Skeletal muscle cell (primary cell): ENCODE data around the gene COTL1.

ENCODE experiments used
- DNase-seq: peaks from one replicate; pipeline ENCODE4 v3.0.0-alpha.2; 2010; ENCODE audit warnings: low read depth
- H3K4me3 ChIP-seq: 2 replicates; pipeline ENCODE4 v1.5.1; 2011; ENCODE audit warnings: low read depth, mild to moderate bottlenecking, control low read depth, low read length, moderate library complexity

The COTL1 gene

DNA sequence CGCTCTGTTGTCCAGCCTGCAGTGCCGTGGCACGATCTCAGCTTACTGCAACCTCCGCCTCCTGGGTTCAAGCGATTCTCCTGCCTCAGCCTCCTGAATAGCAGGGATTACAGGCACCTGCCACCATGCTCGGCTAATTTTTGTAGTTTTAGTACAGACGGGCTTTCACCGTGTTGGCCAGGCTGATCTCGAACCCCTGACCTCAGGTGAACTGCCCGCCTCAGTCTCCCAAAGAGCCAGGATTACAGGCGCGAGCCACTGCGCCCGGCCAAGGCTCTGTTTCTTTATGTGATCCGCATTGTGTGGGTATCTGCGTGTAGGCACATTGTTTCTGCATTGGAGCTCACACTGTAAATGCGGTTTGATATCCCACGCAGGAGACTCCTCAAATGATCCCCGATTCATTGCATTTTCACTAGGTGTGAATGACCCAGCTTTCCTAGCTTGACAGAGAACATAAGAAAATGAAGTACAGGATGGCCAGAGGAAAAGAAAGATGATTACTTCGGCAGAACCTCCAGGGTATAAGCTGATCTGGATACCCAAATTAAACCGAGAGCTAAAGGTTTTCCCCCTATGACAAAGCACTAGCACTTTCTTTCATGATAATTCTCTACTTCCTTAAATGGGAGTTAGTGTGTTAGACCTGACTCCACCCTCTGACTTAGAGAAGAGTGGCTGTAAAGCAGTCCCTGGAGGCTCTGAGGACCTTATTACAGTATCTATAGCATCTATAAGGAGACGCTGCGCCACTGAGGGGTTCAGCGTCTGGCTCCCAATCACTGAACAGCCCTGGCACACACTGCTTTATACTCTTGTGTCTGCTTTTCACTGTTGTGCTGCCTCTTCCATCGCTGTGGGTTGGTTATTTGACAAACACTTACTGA lies 17.3 kb downstream of the COTL1 start:
- DNase-seq: no peak
- no peak overlapping the region for H3K4me3 ChIP-seq

DNA sequence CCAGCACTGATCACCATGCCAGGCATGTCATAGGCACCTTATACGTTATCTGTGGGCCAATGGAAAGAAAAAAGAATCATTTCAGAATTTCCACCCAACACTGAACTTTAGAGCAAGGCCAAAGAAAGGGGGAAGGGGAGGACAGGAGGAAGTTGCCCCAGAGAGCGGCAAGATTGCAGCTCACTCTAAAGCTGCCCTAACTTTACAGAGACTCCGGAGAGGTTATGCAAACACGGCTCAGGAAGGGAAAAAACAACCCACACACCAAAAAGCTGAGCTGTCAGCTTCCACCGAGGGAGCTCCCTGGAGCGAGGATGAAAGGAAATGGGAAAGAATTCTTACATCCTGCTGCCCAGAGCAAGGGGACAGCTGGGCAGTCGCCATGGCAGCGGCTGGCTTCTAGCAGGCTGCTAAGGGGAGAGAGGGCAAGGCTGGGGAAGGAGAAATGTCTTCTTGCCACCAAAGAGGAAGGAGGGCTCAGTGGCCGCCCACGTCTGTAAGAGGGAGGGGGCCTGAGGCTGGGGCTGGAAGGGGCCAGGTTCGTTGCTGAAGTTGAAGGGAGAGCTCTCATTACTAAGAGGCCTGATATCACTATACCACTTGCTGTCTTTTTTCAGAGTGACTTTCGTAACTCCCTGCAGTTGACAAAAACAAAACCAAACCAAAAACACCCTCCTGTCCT lies 18.2 kb downstream of the COTL1 start:
- H3K4me3 ChIP-seq: peak overlapping the region; percentile 12
- DNase-seq: peak; percentile 68

DNA sequence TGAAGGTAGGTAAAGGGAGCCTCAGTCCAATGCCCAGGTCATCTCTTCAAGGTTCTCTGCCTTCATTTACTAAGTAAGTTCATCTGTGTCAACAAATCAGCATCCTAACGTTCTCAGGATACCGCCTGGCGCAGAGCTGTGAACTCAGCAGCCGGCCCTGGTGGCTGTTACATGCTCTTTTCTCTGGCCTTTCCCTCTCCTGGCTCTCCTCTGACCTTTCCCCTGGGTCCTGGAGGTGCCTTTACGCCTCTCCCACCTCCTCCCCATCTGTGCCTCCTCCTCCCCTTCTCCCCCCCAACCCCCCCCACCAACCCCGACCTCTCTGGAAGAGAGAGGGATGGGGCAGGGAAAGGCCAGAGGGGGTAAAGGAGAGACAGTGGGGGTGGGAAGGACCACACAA lies 19.5 kb downstream of the COTL1 start:
- H3K4me3 ChIP-seq: no peak overlapping the region
- DNase-seq: no peak

DNA sequence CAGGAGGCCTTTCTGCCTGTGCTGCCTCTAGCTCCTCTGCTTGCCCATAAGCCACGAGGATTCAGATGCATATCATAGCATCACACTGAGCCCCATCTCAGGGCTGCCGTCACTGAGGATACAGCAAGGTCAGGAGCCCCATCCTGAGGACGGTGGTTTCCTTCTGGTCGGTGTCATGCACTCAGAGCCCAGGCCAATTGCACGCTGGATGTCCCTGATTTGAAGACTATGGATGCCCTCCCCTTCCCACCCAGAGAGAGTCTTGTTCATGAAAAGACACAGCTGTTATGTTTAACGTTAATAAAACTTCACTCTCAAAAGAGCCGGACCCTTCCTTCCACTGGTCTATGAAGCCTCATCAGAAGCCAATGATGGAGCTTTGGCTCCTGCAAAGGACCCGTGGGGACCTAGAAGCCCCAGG lies 19.9 kb downstream of the COTL1 start:
- no peak overlapping the region for H3K4me3 ChIP-seq
- DNase-seq: no peak

DNA sequence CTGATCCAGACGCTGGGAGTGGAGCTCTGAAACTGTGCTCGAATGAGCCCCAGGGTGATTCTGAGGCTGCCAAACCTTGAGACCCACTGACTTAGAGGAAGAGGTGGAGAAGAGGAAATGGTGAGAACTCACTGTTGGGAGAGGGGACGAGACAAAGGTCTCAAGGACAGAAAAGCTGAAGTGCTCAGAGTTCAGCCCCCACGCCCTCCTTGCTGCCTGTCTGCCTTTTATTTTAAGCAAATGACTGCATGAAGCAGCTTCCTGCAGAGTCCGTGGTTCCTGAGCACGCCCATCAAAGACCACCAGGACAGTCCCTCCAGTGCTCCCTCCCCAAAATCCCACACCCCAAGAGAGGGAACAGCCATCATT lies 20.4 kb downstream of the COTL1 start:
- DNase-seq: no peak
- H3K4me3 ChIP-seq: no peak overlapping the region

DNA sequence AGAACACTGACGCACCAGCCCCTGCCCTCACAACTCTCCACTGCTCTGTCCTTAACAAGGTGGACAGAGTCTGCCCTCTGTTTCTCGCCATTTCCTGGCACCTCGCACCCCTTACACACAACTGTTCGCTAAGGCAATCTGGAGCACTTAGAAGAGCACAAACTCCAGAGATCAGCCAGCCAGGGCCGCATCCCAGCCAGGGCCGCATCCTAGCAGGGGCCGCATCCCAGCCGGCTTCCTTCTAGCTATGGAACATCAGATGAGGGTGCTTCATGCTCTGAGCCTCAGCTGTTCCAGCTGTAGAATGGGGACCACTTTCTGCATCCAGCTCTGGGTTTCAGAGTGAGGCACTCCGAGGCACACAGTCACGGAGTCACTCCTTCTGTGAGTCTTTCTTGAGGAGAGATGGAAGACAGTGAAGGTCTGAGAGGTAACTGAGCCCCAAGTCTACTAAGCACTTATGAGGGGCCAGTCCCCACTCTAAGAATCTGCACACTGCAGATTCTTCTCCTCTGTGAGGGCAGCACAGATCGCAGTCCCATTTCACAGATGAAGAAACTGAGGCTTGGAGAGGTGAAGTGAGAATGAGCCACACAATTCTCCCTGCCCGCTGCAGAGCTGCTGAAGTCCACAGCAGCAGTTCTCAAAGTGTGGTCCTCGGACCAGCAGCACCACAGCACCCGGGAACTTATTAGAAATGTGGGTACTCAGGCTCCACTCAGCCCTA lies 20.9 kb downstream of the COTL1 start:
- DNase-seq: no peak
- H3K4me3 ChIP-seq: no peak overlapping the region

DNA sequence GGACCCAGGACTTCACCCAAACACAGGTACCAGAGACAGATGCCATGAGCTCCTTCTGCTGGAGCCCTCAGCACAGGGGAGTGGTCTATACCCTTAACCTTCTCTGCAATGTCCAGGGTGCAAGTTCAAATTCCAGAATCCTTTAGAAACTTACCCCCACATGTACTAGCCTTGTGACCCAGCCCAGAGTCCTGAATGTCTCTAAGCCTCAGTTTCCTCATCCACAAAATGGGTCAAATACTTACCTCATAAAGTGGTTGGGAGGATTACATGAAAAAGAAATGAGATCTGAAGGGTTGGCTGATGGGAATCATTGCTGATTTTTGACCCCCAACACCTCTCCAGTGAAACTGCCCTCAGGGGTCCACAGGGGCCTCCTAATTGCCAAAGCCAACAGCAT lies 21.7 kb downstream of the COTL1 start:
- no peak overlapping the region for H3K4me3 ChIP-seq
- DNase-seq: no peak

DNA sequence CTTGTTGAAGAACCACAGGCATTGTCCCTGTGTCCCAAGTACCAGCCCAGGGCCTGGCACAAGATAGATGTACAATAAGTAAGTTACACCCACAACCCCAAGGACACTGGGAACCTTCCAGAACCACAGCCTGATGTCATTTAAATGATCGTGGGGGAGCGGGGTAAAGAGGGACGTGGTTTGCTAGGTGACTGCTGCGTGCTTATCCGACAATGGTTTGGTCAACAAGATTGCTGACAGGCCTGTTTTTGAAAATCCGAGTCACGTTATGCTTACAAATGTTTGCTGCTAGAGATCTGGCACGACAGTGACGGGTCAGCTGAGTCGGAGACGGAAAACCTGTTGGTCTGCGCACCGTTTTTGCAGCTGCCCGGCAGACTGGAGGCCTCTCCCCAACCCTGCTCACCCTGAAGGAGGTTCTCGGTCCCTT lies 22.8 kb downstream of the COTL1 start:
- H3K4me3 ChIP-seq: no peak overlapping the region
- no peak for DNase-seq

DNA sequence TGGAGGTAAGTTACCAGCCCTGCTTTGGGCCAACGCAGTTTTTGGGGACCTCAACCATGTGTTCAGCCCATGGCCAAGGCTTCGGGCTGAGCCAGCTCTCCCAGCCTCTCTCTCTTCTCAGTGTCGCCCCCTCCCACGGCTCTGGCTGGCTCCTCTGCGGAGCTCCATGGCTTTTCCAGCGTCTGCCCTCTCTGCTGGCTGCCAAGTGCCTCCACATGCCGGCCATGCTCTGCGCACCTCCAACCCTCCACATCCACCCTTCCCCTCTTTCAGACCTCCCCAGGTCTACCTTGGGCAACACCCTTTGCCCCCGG lies 23.2 kb downstream of the COTL1 start:
- no peak for DNase-seq
- no peak overlapping the region for H3K4me3 ChIP-seq

DNA sequence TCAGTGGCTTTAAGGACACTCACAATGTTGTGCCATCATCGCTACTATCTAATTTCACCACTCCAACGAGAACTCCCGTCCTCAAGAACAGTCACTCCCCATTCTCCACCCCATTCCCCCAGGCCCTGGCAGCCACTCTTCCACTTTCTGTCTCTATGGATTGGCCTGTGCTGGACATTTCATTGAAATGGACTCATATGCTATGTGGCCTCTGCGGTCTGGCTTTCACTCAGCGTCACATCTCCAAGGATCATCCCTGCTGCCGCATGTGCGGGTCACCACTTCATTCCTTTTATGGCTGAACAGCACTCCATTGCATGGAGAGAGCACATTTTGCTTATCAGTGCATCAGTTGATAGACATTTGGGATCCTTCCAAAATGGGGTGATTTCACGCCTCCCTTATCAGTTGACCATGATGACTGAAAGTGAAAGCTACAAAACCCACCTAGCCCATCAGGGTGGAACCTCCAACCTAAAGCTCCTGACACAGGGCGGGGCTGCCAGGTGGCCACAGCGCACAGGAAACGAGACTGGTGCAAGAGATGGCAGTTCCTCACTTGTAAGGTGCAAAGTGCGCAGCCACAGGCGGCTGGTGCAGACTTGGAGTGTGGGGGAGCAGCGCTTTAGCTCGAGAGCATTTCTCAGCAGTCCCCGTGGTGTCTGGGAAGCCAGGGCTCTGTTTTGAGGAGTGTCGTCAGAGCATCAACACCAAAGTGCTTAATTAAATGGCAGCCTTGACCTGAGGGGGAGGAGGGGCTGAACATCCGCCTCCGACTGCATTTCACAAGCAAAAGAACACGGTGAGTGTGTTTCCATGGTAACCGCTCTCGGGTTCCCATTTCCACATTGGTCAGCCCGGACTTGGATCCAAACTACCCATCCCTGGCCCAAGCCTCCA lies 23.8 kb downstream of the COTL1 start:
- no peak for DNase-seq
- no peak overlapping the region for H3K4me3 ChIP-seq

DNA sequence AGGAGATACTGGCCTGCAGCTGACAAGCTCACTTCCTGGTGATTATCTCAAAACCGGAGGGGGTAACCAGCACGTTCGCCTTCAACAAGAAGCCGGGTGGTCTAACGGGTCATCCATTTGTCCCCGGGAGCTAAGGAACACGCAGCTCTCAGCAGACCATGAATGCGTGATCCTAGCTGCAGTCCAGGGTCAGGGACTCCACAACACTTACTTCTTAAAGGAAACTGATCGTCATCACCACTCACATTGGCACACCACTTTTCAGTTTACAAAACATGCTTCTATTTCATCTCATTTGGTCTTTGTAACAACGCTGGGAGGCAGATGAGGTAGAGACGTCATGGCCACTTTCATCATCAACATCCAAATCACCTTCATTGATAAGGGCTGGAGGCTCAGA lies 25.2 kb downstream of the COTL1 start:
- no peak overlapping the region for H3K4me3 ChIP-seq
- no peak for DNase-seq

DNA sequence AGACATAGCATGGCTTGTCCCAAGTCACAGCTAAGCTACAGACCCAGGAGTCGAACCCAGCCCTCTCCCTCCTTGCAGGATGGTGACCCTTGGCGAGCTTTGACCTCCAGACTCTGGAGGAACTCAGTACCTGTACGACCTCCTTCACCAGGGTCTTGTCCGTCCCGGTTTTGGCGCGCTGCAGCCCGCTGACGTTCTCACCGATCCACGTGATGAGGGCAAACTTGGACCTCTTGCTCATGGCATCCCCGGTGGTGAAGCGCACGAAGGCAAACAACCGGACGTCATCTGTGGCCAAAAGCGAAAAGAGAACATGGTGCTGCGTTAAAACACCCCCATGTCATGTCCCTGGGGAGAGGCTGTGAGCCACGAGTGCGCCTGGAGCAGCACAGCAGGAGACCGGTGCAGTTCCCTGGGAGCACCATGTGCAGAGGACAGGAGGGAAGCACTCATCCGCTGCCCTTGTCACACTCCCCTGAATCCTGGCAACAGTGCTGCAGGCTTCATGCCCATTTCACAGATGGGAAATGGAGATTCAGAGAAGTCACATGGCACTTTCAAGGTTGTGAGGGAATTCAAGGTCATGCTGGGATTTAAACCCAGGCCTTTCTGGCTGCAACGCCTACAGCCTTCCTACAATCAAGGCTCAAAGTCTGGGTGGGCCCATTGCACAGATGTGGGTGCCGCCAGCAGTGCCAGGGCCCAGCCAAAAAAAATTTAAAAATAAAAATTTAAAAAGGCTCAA lies 27.7 kb downstream of the COTL1 start:
- no peak for DNase-seq
- H3K4me3 ChIP-seq: no peak overlapping the region

DNA sequence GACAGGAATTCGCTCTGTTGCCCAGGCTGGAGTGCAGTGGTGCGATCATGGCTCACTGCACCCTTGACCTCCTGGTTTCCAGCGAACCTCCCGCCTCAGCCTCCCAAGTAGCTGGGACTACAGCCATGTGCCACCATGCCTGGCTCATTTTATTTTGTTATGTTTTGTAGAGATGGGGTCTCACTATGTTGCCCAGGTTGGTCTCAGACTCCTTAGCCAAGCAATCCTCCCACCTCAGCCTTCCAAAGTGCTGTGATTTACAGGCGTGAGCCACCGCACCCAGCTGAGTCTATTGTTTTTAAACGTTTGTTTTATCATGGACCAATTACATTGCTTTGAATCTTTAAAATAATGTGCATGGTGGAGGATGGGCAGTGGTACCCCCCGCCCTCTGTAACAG lies 28.9 kb downstream of the COTL1 start:
- H3K4me3 ChIP-seq: no peak overlapping the region
- DNase-seq: no peak

DNA sequence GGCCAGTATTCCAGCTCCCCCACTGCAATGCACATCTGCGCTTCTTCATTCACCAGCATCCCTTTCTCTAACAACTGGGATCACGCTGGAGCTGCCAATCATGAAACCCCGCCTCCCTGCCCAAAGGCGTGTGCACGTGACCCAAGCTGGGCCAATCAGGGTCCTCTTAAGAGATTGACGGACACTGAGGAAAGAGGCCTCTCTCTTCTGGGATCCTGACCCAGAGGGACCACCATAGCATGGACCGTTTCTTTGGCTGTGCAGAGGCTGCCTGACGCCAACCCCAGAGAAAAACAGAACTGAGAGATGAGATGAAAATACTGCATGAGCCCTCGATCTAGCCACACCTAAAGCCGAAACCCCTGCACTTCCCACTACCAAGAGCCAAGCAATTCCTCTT lies 32.0 kb downstream of the COTL1 start:
- no peak overlapping the region for H3K4me3 ChIP-seq
- no peak for DNase-seq

DNA sequence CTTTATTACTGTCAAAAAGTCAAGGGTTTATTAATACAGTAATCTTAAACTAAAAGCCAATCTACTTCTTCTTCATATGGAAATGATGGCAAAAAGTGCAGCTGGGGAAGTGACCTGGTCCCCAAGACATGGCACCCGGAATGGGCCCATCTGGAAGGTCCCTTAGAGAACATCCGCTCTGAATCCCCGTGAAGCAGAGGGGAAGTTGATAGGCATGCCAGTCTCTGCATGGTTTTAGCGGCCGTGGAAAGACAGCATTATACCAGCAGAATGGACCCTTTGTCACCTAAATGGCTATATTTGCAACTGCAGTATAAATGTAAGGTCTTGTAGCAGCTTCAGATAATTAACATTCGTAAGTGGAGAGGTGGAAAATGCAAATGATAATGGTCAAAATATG lies 32.4 kb downstream of the COTL1 start:
- no peak for DNase-seq
- H3K4me3 ChIP-seq: no peak overlapping the region

DNA sequence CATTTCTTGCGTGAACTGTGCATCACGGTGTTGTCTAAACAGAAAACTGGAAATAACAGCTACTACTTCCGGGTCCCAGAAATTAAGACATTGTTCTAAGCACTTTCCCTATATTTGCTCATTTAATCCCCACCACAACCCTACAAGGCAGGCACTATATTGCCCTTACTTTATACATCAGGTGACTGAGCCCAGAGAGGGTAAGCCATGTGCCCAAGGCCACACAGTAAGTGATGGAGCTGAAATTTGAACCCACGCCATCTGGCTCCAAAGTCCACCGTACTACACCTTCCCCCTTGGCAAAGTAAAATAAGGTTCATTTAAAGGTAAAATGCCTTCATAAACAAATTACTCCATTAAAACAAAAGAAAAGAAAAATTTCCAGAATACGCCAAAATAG lies 33.2 kb downstream of the COTL1 start:
- no peak for DNase-seq
- no peak overlapping the region for H3K4me3 ChIP-seq

DNA sequence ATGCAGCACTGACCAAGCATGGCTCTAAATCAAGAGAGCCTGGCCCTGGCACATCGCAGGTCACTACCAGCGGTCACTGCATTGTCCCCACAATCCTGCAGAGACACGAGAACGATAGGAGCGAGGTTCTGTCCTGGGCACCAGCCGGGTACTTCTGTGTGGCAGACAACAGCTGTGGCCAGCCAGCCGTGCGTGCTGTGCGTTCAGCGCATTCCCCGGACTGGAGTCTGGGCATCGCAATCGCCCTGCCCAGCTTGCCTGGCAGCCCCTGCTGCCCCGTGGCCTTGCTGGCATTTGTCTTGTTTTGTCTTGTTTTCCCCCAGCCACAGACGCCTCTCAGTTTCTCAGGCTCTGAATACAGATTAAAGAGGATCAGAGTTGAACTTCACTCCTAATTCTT lies 33.9 kb downstream of the COTL1 start:
- DNase-seq: no peak

DNA sequence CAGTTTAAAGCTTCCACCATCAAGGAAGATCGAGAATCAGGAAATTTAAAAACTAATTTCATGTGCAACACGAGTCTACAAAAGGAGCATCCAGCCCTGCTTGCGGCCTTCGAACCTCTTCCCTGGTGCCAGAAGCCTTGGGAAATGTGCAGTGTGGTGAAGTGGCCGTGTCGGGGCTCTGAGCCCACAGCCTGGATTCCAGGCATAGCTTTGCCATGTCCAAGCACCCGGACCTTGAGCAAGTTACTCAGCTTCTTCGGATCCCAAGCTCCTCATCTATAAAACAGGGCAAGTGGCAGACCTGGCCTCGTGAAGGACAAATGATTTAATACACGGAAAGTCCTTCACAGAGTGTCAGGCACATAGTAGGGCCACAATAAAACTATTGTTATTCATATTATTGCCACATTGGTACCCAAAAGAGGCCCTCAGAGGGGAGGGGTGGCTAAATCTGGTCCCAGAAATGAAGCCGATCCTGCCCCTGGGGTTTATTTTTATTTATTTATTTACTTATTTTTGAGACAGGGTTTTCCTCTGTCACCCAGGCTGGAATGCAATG lies 34.8 kb downstream of the COTL1 start:
- peak; percentile 29 for DNase-seq
- H3K4me3 ChIP-seq: no peak overlapping the region

More for the DNA sequence above, 33.9 kb downstream of the COTL1 start:
- H3K4me3 ChIP-seq: no peak overlapping the region

DNA sequence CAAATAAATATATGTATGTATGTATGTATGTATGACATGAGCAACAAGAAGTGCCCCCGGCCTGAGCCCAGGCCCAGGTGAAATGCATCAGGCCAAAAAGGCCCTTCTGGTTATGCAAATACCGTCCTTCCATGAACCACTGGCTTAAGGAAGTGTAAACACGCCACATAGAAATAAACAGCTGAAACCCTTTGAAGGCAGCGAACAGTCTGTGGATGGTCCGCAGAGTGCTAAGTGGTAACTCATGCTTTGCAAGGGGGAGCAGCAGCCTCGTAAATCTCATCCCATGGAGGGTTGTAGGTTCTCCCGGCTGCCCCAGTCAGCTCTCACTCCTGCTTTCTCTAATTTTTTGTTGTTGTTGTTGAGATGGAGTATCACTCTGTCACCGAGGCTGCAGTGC lies 36.7 kb downstream of the COTL1 start:
- no peak overlapping the region for H3K4me3 ChIP-seq
- no peak for DNase-seq
